HepG2 (cell line): ENCODE measurements around the gene THBS1.

Source experiments
- CERS6 ChIP-seq: sonication (generic); formaldehyde crosslinking; IDR thresholded peaks from 2 replicates; pipeline ENCODE4 v1.5.0; 2020; ENCODE audit warnings: missing genetic modification reagents
- CTCF ChIP-seq: sonication (generic); formaldehyde crosslinking; IDR thresholded peaks from 2 replicates; pipeline ENCODE4 v1.5.0; 2020; ENCODE audit warnings: mild to moderate bottlenecking, missing genetic modification reagents, moderate library complexity
- KLF16 ChIP-seq, 2 experiments: sonication (generic) in 1 of 2; formaldehyde crosslinking in 1 of 2; IDR thresholded peaks; 2 replicates each; pipeline versions ENCODE4 v1.6.1 to v1.8.0; 2016 to 2023; ENCODE audit warnings: missing genetic modification reagents in 2 of 2, missing compliant biosample characterization in 1 of 2
- MAZ ChIP-seq, 2 experiments: sonication (generic) in 1 of 2; formaldehyde crosslinking in 1 of 2; IDR thresholded peaks; 2 replicates each; pipeline versions ENCODE4 v1.5.0 to v1.6.1; 2012 to 2020; ENCODE audit warnings: low read depth in 2 of 2, mild to moderate bottlenecking in 2 of 2, borderline replicate concordance in 1 of 2, improper control_type of control experiment in 1 of 2, low read length in 1 of 2, missing genetic modification reagents in 1 of 2, moderate library complexity in 1 of 2
- NR3C1 ChIP-seq: sonication (generic); formaldehyde crosslinking; IDR thresholded peaks from 2 replicates; pipeline ENCODE4 v1.4.0; 2020; ENCODE audit warnings: missing genetic modification reagents
- PHF8 ChIP-seq: sonication (generic); formaldehyde crosslinking; IDR thresholded peaks from 2 replicates; pipeline ENCODE4 v1.5.0; 2020; ENCODE audit warnings: missing genetic modification reagents
- PRDM15 ChIP-seq: sonication (generic); formaldehyde crosslinking; IDR thresholded peaks from 2 replicates; pipeline ENCODE4 v1.4.0; 2020; ENCODE audit warnings: missing genetic modification reagents
- SMAD9 ChIP-seq: sonication (generic); formaldehyde crosslinking; IDR thresholded peaks from 2 replicates; pipeline ENCODE4 v1.5.1; 2020; ENCODE audit warnings: mild to moderate bottlenecking, missing genetic modification reagents
- SOX13 ChIP-seq, 3 experiments: fragments of 450-650 bp in 1 of 3; sonication (generic) in 1 of 3; formaldehyde crosslinking in 1 of 3; IDR thresholded peaks in 2 of 3; conservative IDR thresholded peaks in 1 of 3; 2 replicates each; pipeline versions ENCODE4 v1.5.0 to v1.6.1; 2016 to 2020; ENCODE audit warnings: antibody characterized with exemption in 1 of 3, mild to moderate bottlenecking in 1 of 3, missing compliant biosample characterization in 1 of 3, missing genetic modification reagents in 1 of 3, moderate library complexity in 1 of 3
- SUZ12 ChIP-seq: fragments of 150-350 bp; IDR thresholded peaks from 2 replicates; pipeline ENCODE4 v1.6.1; 2014; ENCODE audit warnings: low read depth, low read length
- THAP11 ChIP-seq: IDR thresholded peaks from 2 replicates; pipeline ENCODE4 v1.6.1; 2016; ENCODE audit warnings: missing biosample characterization, missing genetic modification reagents
- USF2 ChIP-seq, 2 experiments: sonication (generic) in 1 of 2; formaldehyde crosslinking in 1 of 2; IDR thresholded peaks; 2 replicates each; pipeline versions ENCODE4 v1.5.1 to v1.6.1; 2011 to 2020; ENCODE audit warnings: borderline replicate concordance in 1 of 2, low read depth in 1 of 2, low read length in 1 of 2, mild to moderate bottlenecking in 1 of 2, missing genetic modification reagents in 1 of 2, moderate library complexity in 1 of 2
- ZNF235 ChIP-seq: sonication (generic); formaldehyde crosslinking; IDR thresholded peaks from 2 replicates; pipeline ENCODE4 v1.8.1; 2023; ENCODE audit warnings: mild to moderate bottlenecking, missing genetic modification reagents, borderline replicate concordance
- ZNF253 ChIP-seq: sonication (generic); formaldehyde crosslinking; IDR thresholded peaks from 2 replicates; pipeline ENCODE4 v1.8.0; 2022; ENCODE audit warnings: mild to moderate bottlenecking, missing genetic modification reagents, borderline replicate concordance

GRCh38 chr15:39631357-39631756 is 50.5 kb downstream of the THBS1 start:
- TF ChIP-seq CERS6 (CRISPR knock-in tag) (no peak), SMAD9 (CRISPR knock-in tag) (no peak), PRDM15 (CRISPR knock-in tag) (no peak), KLF16 (CRISPR knock-in tag; IDR thresholded peaks at IDR 0.05) (no peak), CTCF (no peak), SUZ12 (no peak), NR3C1 (CRISPR knock-in tag) (no peak), ZNF253 (no peak), USF2 (IDR thresholded peaks at IDR 0.05; ENCODE audit: low read depth, low read length) (no peak), USF2 (CRISPR knock-in tag; IDR thresholded peaks at IDR 0.05; ENCODE audit: borderline replicate concordance) (no peak), MAZ (IDR thresholded peaks at IDR 0.05; ENCODE audit: borderline replicate concordance, low read depth, low read length) (no peak), MAZ (CRISPR knock-in tag; IDR thresholded peaks at IDR 0.05; ENCODE audit: low read depth) (no peak), ZNF235 (CRISPR knock-in tag) (no peak), SOX13 (IDR thresholded peaks at IDR 0.05) (no peak), SOX13 (CRISPR knock-in tag; conservative IDR thresholded peaks at IDR 0.05 in 1 of 2, IDR thresholded peaks at IDR 0.05 in 1 of 2) (no peak), THAP11 (CRISPR knock-in tag) (no peak), PHF8 (CRISPR knock-in tag) (no peak)
